Measurements from ENCODE around the gene EIF4B.

Gene EIF4B

GRCh38 chr12:53056296-53056695 is 50.0 kb downstream of the EIF4B start:
- Histone ChIP-seq H3K27me3 (ENCODE audit: insufficient read depth, poor library complexity, severe bottlenecking) (no peaks in the 10 kb centered on the region), H3K4me1 (ENCODE audit: insufficient read depth, poor library complexity, severe bottlenecking) (peaks cover 24% of the 10 kb centered on the region), H3K27ac (ENCODE audit: poor library complexity, severe bottlenecking) (no peak overlapping the region), H3K4me3 (ENCODE audit: severe bottlenecking) (no peak overlapping the region), H3K9me3 (ENCODE audit: severe bottlenecking) (no peaks in the 10 kb centered on the region), H3K36me3 (ENCODE audit: low read depth) (peaks cover 26% of the 10 kb centered on the region)
- TF ChIP-seq, protein P1, sequence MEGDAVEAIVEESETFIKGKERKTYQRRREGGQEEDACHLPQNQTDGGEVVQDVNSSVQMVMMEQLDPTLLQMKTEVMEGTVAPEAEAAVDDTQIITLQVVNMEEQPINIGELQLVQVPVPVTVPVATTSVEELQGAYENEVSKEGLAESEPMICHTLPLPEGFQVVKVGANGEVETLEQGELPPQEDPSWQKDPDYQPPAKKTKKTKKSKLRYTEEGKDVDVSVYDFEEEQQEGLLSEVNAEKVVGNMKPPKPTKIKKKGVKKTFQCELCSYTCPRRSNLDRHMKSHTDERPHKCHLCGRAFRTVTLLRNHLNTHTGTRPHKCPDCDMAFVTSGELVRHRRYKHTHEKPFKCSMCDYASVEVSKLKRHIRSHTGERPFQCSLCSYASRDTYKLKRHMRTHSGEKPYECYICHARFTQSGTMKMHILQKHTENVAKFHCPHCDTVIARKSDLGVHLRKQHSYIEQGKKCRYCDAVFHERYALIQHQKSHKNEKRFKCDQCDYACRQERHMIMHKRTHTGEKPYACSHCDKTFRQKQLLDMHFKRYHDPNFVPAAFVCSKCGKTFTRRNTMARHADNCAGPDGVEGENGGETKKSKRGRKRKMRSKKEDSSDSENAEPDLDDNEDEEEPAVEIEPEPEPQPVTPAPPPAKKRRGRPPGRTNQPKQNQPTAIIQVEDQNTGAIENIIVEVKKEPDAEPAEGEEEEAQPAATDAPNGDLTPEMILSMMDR (IDR thresholded peaks at IDR 0.05; ENCODE audit: poor library complexity, severe bottlenecking), result no peak
- no peak for DNase-seq (ENCODE audit: low spot score)
- ATAC-seq (ENCODE audit: low read depth), result no peak

DNA sequence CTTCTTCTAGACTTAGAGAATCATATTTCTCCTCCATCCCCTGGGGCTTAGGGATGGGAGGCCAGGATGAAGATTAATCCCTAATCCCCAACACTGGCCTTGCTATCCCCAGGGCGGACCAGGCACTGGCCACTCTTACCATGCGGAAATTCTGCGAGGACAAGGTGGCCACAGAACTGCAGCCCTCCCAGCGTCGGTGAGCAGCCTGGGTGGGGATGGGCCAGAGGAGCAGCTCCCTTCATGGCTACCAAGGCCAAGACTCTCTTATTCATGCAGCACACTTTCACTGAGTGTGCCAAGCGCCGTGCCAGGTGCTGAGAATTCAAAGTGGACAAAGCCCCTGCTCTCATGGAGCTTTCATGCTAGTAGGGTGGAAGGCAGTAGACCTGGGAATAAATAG is 50.6 kb downstream of the EIF4B start:
- Histone ChIP-seq H3K27me3 (ENCODE audit: insufficient read depth, poor library complexity, severe bottlenecking) (no peaks in the 10 kb centered on the region), H3K27ac (ENCODE audit: poor library complexity, severe bottlenecking) (no peak overlapping the region), H3K4me1 (ENCODE audit: insufficient read depth, poor library complexity, severe bottlenecking) (peaks cover 18% of the 10 kb centered on the region), H3K36me3 (ENCODE audit: low read depth) (peaks cover 21% of the 10 kb centered on the region), H3K9me3 (ENCODE audit: severe bottlenecking) (no peaks in the 10 kb centered on the region), H3K4me3 (ENCODE audit: severe bottlenecking) (no peak overlapping the region)
- TF ChIP-seq, protein P1 (IDR thresholded peaks at IDR 0.05; ENCODE audit: poor library complexity, severe bottlenecking), result no peak
- DNase-seq (ENCODE audit: low spot score), result no peak
- ATAC-seq (ENCODE audit: low read depth), result no peak

DNA sequence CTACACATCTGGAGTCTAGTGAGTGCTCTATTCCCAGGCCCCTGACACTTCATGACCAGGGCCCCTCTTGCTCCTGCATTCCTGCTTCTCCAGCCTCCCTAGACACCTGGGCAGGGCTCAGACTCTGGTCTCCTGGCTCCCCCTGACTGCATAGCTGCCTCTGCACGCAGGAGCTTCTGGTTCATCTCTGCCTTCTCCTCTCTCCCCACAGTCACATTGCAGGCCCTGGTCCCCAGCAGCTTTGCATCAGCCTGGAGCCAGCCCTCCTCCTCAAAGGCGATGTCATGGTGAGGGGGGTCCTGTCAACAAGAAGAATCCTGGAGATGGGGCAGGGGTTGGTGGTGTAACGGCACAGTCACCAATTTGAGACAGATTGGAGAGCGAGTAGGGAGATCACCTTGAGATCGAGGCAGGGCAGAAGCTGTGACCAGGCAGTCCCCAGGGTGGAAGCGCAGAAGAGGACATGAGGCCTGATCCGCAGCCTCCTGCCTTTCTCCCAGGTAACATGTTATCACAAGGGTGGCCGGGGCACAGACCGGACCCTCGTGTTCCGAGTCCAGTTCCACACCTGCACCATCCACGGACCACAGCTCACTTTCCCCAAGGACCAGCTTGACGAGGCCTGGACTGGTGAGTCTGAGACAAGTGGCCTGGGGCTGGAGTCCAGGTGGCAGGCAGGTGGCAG is 51.7 kb downstream of the EIF4B start:
- Histone ChIP-seq H3K36me3 (ENCODE audit: low read depth) (peaks cover 24% of the 10 kb centered on the region), H3K4me1 (ENCODE audit: insufficient read depth, poor library complexity, severe bottlenecking) (peaks cover 11% of the 10 kb centered on the region), H3K27me3 (ENCODE audit: insufficient read depth, poor library complexity, severe bottlenecking) (no peaks in the 10 kb centered on the region), H3K4me3 (ENCODE audit: severe bottlenecking) (no peak overlapping the region), H3K9me3 (ENCODE audit: severe bottlenecking) (no peaks in the 10 kb centered on the region), H3K27ac (ENCODE audit: poor library complexity, severe bottlenecking) (no peak overlapping the region)
- TF ChIP-seq, protein P1 (IDR thresholded peaks at IDR 0.05; ENCODE audit: poor library complexity, severe bottlenecking), result no peak
- DNase-seq (ENCODE audit: low spot score), result no peak
- ATAC-seq (ENCODE audit: low read depth), result no peak

DNA sequence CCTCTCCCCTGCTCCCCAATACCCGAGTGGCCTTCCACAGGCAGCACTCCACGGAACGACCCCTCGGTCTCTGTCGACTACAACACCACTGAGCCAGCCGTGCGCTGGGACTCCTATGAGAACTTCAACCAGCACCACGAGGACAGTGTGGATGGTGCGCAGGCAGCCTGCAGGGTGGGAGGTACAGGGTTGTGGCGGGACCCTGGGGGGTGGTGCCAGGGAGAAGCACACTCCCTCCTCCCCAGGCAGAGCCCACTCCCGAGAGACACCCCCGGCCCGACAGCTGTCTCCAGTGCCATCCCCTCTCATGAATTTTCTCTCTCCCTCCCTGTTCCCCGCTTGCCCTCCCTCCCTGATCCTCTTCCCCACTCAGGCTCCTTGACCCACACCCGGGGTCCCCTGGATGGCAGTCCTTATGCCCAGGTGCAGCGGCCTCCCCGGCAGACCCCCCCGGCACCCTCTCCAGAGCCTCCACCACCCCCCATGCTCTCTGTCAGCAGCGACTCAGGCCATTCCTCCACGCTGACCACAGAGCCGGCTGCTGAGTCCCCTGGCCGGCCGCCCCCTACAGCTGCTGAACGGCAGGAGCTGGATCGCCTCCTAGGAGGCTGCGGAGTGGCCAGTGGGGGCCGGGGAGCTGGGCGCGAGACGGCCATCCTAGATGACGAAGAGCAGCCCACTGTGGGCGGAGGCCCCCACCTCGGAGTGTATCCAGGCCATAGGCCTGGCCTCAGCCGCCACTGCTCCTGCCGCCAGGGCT is 52.6 kb downstream of the EIF4B start:
- H3K4me1 ChIP-seq (ENCODE audit: insufficient read depth, poor library complexity, severe bottlenecking), result peaks cover 4% of the 10 kb centered on the region
- peaks cover 28% of the 10 kb centered on the region for H3K36me3 ChIP-seq (ENCODE audit: low read depth)
- no peak overlapping the region for H3K4me3 ChIP-seq (ENCODE audit: severe bottlenecking)
- DNase-seq (ENCODE audit: low spot score) (no peak), ATAC-seq (ENCODE audit: low read depth) (no peak)
- no peaks in the 10 kb centered on the region for H3K27me3 ChIP-seq (ENCODE audit: insufficient read depth, poor library complexity, severe bottlenecking)
- no peaks in the 10 kb centered on the region for H3K9me3 ChIP-seq (ENCODE audit: severe bottlenecking)
- H3K27ac ChIP-seq (ENCODE audit: poor library complexity, severe bottlenecking), result no peak overlapping the region
- TF ChIP-seq, protein P1 (IDR thresholded peaks at IDR 0.05; ENCODE audit: poor library complexity, severe bottlenecking), result no peak

Measured in RWPE2 (cell line).